ENCODE data around the gene GNG7. TPM values are rescaled to one million over a fixed set of nuclear protein-coding genes. Genes with fewer than 3 reads are reported as not detected.

The GNG7 gene
- polyA plus RNA-seq, 1 of the 3 experiments (the other 2 are of a cell fraction) = 2.2 TPM

- no peaks in the 10 kb centered on the region for H3K4me1 ChIP-seq (ENCODE audit: control insufficient read depth in 1 of 2, insufficient read depth in 2 of 2, low read depth in 1 of 2, low read length in 1 of 2)
- 65% methylated on average over 25 of the region's 32 CpGs for WGBS (ENCODE audit: low lambda C conversion rate)
- H3K9ac ChIP-seq = no peak overlapping the region
- H3K4me2 ChIP-seq = no peak overlapping the region
- DNase-seq = no peak
- no peaks in the 10 kb centered on the region for H3K27me3 ChIP-seq (ENCODE audit: insufficient read depth)
- no peaks in the 10 kb centered on the region for H3K9me3 ChIP-seq
- POLR2A ChIA-PET = no interaction called here
- H3K79me2 ChIP-seq (ENCODE audit: insufficient read depth) = no peaks in the 10 kb centered on the region
- H2AFZ ChIP-seq (ENCODE audit: low read depth) = 0 out of 2 replicates have a peak overlapping the region, but pooled peaks have one; percentile 37
- CTCF ChIA-PET = interaction anchor here (0.7 to 3.7 kb wide), 6 partner anchors 8 to 74 kb away, joined by 3 to 20 read pairs (median 6); no protein-coding TSS in a partner anchor
- H3F3A ChIP-seq (replicated peaks; ENCODE audit: insufficient read depth) = peaks cover 5% of the 10 kb centered on the region
- TF ChIP-seq RCOR1 (IDR thresholded peaks at IDR 0.05; ENCODE audit: low read length) = no peak
- TF ChIP-seq, protein P1, sequence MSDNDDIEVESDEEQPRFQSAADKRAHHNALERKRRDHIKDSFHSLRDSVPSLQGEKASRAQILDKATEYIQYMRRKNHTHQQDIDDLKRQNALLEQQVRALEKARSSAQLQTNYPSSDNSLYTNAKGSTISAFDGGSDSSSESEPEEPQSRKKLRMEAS (IDR thresholded peaks at IDR 0.05; ENCODE audit: low read depth) = peak; percentile 54; the same call in 1 of the 2 replicates
- no peak overlapping the region for H3K27ac ChIP-seq (ENCODE audit: low read depth in 2 of 2, low read length in 1 of 2)
- no peaks in the 10 kb centered on the region for H3K9me2 ChIP-seq
- no peak overlapping the region for H3K4me3 ChIP-seq (ENCODE audit: low read depth in 2 of 2, low read length in 1 of 2)
- H3K36me3 ChIP-seq (replicated peaks in 1 of 2; ENCODE audit: control insufficient read depth in 1 of 2, insufficient read depth in 2 of 2, low read length in 1 of 2) = no peaks in the 10 kb centered on the region
- H4K20me1 ChIP-seq (ENCODE audit: insufficient read depth) = no peaks in the 10 kb centered on the region
These were observed 115.3 kb downstream of the GNG7 start for GRCh38 chr19:2587001-2587719.

DNA sequence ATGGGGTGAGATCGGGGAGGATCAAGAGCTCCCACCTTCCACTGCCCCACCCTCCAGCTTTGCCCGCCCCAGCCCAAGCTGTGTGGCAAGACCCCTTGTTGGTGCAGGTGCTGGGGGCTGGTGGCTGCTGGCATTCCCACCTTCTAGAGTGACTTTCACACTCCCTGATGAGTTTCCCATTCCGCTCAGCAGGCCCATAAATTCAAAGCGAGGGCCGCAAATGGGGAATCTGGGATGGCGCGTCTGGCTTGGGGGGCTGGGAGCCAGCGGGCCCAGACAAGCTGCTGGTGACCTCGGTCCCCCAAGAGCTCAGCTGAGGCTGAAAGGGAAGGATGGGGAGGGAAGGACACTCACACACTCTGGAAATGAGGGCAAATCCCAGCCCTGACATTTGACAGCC is 116.3 kb downstream of the GNG7 start:
- Histone ChIP-seq H3K4me1 (ENCODE audit: control insufficient read depth in 1 of 2, insufficient read depth in 2 of 2, low read depth in 1 of 2, low read length in 1 of 2) (no peaks in the 10 kb centered on the region), H3K27ac (ENCODE audit: low read depth in 2 of 2, low read length in 1 of 2) (no peak overlapping the region), H3F3A (replicated peaks; ENCODE audit: insufficient read depth) (no peaks in the 10 kb centered on the region), H3K4me3 (ENCODE audit: low read depth in 2 of 2, low read length in 1 of 2) (no peak overlapping the region), H3K4me2 (no peak overlapping the region), H3K9me3 (no peaks in the 10 kb centered on the region), H3K9ac (no peak overlapping the region), H3K9me2 (no peaks in the 10 kb centered on the region), H2AFZ (ENCODE audit: low read depth) (no peak overlapping the region), H3K79me2 (ENCODE audit: insufficient read depth) (no peaks in the 10 kb centered on the region), H3K27me3 (ENCODE audit: insufficient read depth) (no peaks in the 10 kb centered on the region), H4K20me1 (ENCODE audit: insufficient read depth) (no peaks in the 10 kb centered on the region), H3K36me3 (replicated peaks in 1 of 2; ENCODE audit: control insufficient read depth in 1 of 2, insufficient read depth in 2 of 2, low read length in 1 of 2) (no peaks in the 10 kb centered on the region)
- TF ChIP-seq JUND (IDR thresholded peaks at IDR 0.05) = no peak
- TF ChIP-seq CHD2 (IDR thresholded peaks at IDR 0.05; ENCODE audit: low read length, partially characterized antibody) = no peak
- no peak for TF ChIP-seq ZBTB33 (IDR thresholded peaks at IDR 0.05; ENCODE audit: borderline replicate concordance, low read depth)
- TF ChIP-seq FOXJ3 (CRISPR knock-in tag; IDR thresholded peaks at IDR 0.05) = no peak
- TF ChIP-seq YY1 (IDR thresholded peaks at IDR 0.05; ENCODE audit: low read depth) = no peak
- TF ChIP-seq, protein P2, sequence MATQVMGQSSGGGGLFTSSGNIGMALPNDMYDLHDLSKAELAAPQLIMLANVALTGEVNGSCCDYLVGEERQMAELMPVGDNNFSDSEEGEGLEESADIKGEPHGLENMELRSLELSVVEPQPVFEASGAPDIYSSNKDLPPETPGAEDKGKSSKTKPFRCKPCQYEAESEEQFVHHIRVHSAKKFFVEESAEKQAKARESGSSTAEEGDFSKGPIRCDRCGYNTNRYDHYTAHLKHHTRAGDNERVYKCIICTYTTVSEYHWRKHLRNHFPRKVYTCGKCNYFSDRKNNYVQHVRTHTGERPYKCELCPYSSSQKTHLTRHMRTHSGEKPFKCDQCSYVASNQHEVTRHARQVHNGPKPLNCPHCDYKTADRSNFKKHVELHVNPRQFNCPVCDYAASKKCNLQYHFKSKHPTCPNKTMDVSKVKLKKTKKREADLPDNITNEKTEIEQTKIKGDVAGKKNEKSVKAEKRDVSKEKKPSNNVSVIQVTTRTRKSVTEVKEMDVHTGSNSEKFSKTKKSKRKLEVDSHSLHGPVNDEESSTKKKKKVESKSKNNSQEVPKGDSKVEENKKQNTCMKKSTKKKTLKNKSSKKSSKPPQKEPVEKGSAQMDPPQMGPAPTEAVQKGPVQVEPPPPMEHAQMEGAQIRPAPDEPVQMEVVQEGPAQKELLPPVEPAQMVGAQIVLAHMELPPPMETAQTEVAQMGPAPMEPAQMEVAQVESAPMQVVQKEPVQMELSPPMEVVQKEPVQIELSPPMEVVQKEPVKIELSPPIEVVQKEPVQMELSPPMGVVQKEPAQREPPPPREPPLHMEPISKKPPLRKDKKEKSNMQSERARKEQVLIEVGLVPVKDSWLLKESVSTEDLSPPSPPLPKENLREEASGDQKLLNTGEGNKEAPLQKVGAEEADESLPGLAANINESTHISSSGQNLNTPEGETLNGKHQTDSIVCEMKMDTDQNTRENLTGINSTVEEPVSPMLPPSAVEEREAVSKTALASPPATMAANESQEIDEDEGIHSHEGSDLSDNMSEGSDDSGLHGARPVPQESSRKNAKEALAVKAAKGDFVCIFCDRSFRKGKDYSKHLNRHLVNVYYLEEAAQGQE (IDR thresholded peaks at IDR 0.05; ENCODE audit: low read depth, low read length) = no peak
- TF ChIP-seq EZH2phosphoT487 (IDR thresholded peaks at IDR 0.05; ENCODE audit: borderline replicate concordance, low read depth) = no peak
- TF ChIP-seq GATA2 (CRISPR knock-in tag; IDR thresholded peaks at IDR 0.05) = no peak
- no peak for TF ChIP-seq NRF1 (IDR thresholded peaks at IDR 0.05; ENCODE audit: low read depth, low read length)
- no peak for TF ChIP-seq USF2 (IDR thresholded peaks at IDR 0.05; ENCODE audit: borderline replicate concordance, low read depth, low read length)
- CTCF ChIA-PET = interaction anchor here (0.9 kb wide), 2 partner anchors 25 to 51 kb away, joined by 3 to 5 read pairs; no protein-coding TSS in a partner anchor
- WGBS (ENCODE audit: low lambda C conversion rate) = 81% methylated on average over 9 of the region's 9 CpGs
- POLR2A ChIA-PET = no interaction called here
- DNase-seq = no peak
